ENCODE data around the gene GBGT1. TPM values are rescaled to one million over a fixed set of nuclear protein-coding genes. Genes with fewer than 3 reads are reported as not detected.

The GBGT1 gene
- total RNA-seq, 1 donor from 2014 or later: 1.3 TPM

DNA sequence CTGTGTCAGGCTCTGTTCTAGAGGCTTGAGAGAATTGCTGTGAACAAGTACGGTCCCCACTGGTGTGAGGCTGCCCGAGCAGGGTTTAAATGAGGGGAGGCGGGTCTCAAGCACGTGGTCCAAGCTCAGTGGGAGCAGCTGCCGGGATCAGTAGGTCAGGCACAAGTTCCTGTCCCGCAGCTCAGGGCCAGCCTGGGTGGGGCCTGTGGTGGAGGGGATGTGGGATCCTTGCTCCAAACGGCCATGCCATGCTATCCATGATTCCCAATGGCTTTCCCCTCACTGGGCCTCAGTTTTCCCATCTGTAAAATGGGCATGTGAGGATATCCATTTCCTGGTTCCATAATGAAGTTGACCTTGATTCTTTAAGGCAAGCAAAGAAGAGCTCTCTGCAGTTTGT is 28.3 kb upstream of the GBGT1 start:
- Mint-ChIP-seq H3K36me3 (ENCODE audit: unreplicated experiment) (no peaks in the 10 kb centered on the region), H3K27me3 (ENCODE audit: unreplicated experiment) (peaks cover 3% of the 10 kb centered on the region), H3K4me1 (ENCODE audit: low read depth, unreplicated experiment) (peaks cover 8% of the 10 kb centered on the region), H3K27ac (ENCODE audit: unreplicated experiment) (no peak overlapping the region), H3K4me3 (ENCODE audit: unreplicated experiment) (no peak overlapping the region), H3K9me3 (ENCODE audit: unreplicated experiment) (peaks cover 4% of the 10 kb centered on the region)
- no peak for DNase-seq
- TF ChIP-seq, protein P1, sequence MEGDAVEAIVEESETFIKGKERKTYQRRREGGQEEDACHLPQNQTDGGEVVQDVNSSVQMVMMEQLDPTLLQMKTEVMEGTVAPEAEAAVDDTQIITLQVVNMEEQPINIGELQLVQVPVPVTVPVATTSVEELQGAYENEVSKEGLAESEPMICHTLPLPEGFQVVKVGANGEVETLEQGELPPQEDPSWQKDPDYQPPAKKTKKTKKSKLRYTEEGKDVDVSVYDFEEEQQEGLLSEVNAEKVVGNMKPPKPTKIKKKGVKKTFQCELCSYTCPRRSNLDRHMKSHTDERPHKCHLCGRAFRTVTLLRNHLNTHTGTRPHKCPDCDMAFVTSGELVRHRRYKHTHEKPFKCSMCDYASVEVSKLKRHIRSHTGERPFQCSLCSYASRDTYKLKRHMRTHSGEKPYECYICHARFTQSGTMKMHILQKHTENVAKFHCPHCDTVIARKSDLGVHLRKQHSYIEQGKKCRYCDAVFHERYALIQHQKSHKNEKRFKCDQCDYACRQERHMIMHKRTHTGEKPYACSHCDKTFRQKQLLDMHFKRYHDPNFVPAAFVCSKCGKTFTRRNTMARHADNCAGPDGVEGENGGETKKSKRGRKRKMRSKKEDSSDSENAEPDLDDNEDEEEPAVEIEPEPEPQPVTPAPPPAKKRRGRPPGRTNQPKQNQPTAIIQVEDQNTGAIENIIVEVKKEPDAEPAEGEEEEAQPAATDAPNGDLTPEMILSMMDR (IDR thresholded peaks at IDR 0.05; ENCODE audit: partially characterized antibody, unreplicated experiment): no peak

- Mint-ChIP-seq H3K27me3 (ENCODE audit: unreplicated experiment) (peaks cover 7% of the 10 kb centered on the region), H3K9me3 (ENCODE audit: unreplicated experiment) (peaks cover 4% of the 10 kb centered on the region), H3K4me3 (ENCODE audit: unreplicated experiment) (no peak overlapping the region), H3K4me1 (ENCODE audit: low read depth, unreplicated experiment) (peaks cover 8% of the 10 kb centered on the region), H3K36me3 (ENCODE audit: unreplicated experiment) (no peaks in the 10 kb centered on the region), H3K27ac (ENCODE audit: unreplicated experiment) (no peak overlapping the region)
- DNase-seq: no peak
- TF ChIP-seq, protein P1 (IDR thresholded peaks at IDR 0.05; ENCODE audit: partially characterized antibody, unreplicated experiment): no peak
Observed at GRCh38 chr9:133189826-133190225, 26.1 kb upstream of the GBGT1 start.

GRCh38 chr9:133188843-133189180 is 25.1 kb upstream of the GBGT1 start:
- no peak for DNase-seq
- Mint-ChIP-seq H3K9me3 (ENCODE audit: unreplicated experiment) (peaks cover 4% of the 10 kb centered on the region), H3K4me1 (ENCODE audit: low read depth, unreplicated experiment) (peaks cover 8% of the 10 kb centered on the region), H3K4me3 (ENCODE audit: unreplicated experiment) (peak overlapping the region; percentile 1), H3K36me3 (ENCODE audit: unreplicated experiment) (no peaks in the 10 kb centered on the region), H3K27me3 (ENCODE audit: unreplicated experiment) (peaks cover 7% of the 10 kb centered on the region), H3K27ac (ENCODE audit: unreplicated experiment) (no peak overlapping the region)
- TF ChIP-seq, protein P1 (IDR thresholded peaks at IDR 0.05; ENCODE audit: partially characterized antibody, unreplicated experiment): no peak

GRCh38 chr9:133188006-133188842 is 24.5 kb upstream of the GBGT1 start:
- TF ChIP-seq, protein P1 (IDR thresholded peaks at IDR 0.05; ENCODE audit: partially characterized antibody, unreplicated experiment): peak; percentile 19
- H3K9me3 Mint-ChIP-seq (ENCODE audit: unreplicated experiment): peaks cover 4% of the 10 kb centered on the region
- no peak overlapping the region for H3K27ac Mint-ChIP-seq (ENCODE audit: unreplicated experiment)
- peaks cover 10% of the 10 kb centered on the region for H3K27me3 Mint-ChIP-seq (ENCODE audit: unreplicated experiment)
- no peaks in the 10 kb centered on the region for H3K36me3 Mint-ChIP-seq (ENCODE audit: unreplicated experiment)
- no peak overlapping the region for H3K4me3 Mint-ChIP-seq (ENCODE audit: unreplicated experiment)
- H3K4me1 Mint-ChIP-seq (ENCODE audit: low read depth, unreplicated experiment): peaks cover 8% of the 10 kb centered on the region
- DNase-seq: peak; percentile 66

GRCh38 chr9:133187561-133188005 is 23.9 kb upstream of the GBGT1 start:
- H3K27me3 Mint-ChIP-seq (ENCODE audit: unreplicated experiment): peaks cover 10% of the 10 kb centered on the region
- no peak for DNase-seq
- peaks cover 8% of the 10 kb centered on the region for H3K4me1 Mint-ChIP-seq (ENCODE audit: low read depth, unreplicated experiment)
- H3K9me3 Mint-ChIP-seq (ENCODE audit: unreplicated experiment): peaks cover 4% of the 10 kb centered on the region
- H3K36me3 Mint-ChIP-seq (ENCODE audit: unreplicated experiment): no peaks in the 10 kb centered on the region
- TF ChIP-seq, protein P1 (IDR thresholded peaks at IDR 0.05; ENCODE audit: partially characterized antibody, unreplicated experiment): no peak
- no peak overlapping the region for H3K4me3 Mint-ChIP-seq (ENCODE audit: unreplicated experiment)
- H3K27ac Mint-ChIP-seq (ENCODE audit: unreplicated experiment): no peak overlapping the region

All from glutamatergic neuron (in vitro differentiated cells).